ENCODE data around the gene PTK7.

GRCh38 chr6:43199912-43200311, 123.8 kb downstream of the PTK7 start:
- no peak for TF ChIP-seq CTCF (conservative IDR thresholded peaks at IDR 0.05; ENCODE audit: low read depth, low read length)
- no peak for TF ChIP-seq EZH2 (IDR thresholded peaks at IDR 0.05; ENCODE audit: low read length, unreplicated experiment)
